GM18526 (cell line): ENCODE measurements around the gene GJD4.

Experiments used
- POLR2A ChIP-seq: IDR thresholded peaks from 3 replicates; pipeline ENCODE4 v1.6.1; 2011; ENCODE audit not compliant: insufficient read length; ENCODE audit errors: extremely low read depth

Gene GJD4

GRCh38 chr10:35572583-35572982 is 32.6 kb upstream of the GJD4 start:
- TF ChIP-seq POLR2A: no peak

DNA sequence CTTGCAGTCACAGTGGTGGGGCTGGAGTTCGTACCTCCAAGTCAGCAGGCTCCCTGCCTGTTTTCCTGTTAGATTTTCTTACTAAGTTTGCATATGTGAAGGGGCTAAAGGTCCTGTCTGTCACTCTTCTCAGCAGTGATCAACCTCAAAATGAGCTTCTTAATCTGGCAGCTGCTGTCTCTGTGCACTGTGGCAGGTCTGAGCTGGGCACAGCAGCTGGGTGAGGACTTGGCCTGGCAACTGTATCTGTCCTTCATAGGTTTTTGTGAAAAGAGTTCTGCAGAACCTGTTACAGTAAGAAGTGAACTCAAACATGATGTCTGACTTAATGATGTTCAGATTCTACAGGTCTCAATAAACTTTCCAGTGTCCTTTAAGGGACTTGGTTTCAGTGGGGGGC is 31.3 kb upstream of the GJD4 start:
- TF ChIP-seq POLR2A: no peak

- TF ChIP-seq POLR2A: no peak
These were observed 30.2 kb upstream of the GJD4 start for GRCh38 chr10:35574924-35575352.

DNA sequence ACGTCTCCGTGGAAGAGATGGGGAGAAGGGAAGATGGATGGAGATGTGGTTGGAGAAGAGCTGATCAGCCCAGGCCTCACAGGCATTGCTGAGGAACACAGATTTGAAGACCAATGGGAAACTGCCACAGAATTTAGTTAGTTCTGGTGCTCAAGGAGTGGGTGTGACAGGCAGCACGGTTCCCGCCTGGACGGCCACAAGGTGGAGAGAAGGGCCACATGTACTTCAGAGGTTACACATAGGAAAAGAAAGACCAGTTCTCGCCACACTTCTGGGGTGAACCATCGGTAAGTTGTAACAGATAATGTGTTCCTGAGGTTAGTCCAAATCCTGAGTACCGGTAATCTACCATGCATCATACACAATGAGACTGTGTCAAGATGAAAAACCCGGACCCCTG is 29.5 kb upstream of the GJD4 start:
- TF ChIP-seq POLR2A: no peak

- no peak for TF ChIP-seq POLR2A
These were observed 28.4 kb upstream of the GJD4 start for GRCh38 chr10:35576730-35577129.

DNA sequence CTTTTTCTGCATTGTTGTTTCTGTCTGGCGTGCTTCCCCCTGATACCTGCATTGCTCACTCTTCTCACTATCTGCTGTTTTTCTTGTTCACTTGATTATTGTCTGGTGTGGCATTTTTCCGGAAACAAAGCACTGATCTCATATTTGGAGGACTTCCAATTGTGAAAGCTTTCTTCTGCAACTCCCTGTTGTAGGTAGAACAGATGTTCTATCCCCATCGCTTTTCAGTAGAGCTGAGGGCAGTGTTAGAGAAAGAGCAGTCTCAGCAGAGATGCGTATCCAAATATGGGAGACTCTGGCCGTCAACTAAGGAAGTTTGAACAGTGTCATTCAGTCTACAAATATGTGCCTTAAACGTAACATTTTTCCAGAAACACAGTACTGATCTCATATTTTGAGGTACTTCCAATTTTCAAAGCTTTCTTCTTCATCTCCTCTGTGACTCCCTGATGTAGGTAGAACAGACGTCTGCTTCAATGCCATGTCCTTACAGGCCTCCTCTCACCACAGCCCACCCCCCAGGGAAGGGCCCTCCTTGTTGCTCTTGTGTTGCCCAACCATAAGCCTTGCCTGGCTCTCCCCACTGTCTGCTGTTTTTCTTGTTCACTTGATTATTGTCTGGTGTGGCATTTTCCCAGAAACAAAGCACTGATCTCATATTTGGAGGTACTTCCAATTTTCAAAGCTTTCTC is 27.1 kb upstream of the GJD4 start:
- TF ChIP-seq POLR2A: no peak

DNA sequence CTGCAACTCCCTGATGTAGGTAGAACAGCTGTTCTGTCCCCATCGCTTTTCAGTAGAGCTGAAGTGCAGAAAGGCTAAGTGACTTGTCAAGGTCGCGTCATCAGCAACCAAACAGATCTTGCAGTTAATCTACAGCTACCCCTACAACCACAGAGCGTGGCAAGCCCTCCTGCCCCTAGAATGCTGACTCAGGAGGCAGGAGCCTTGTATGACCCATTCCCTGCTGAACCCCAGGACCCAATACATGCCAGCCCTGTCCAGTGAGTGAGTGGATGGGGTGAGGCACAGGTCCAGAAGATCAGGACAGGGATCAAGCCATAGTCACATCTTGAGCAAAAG is 26.6 kb upstream of the GJD4 start:
- TF ChIP-seq POLR2A: no peak

DNA sequence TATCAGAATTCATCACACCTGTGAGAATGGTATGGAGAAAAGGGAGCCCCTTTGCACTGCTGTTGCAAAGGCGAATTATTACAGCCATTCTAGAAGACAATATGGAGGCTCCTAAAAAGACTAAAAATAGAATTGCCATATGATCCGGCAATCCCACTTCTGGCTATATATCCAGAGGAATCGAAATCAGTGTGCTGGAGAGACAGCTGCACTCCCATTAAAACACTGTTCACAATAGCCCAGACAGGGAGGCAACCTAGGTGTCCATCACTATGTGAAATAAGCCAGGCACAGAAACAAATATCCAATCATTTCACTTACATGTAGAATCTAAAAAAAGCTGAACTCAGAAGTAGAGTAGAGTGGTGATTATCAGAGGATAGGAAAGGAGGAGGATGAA is 26.0 kb upstream of the GJD4 start:
- no peak for TF ChIP-seq POLR2A

DNA sequence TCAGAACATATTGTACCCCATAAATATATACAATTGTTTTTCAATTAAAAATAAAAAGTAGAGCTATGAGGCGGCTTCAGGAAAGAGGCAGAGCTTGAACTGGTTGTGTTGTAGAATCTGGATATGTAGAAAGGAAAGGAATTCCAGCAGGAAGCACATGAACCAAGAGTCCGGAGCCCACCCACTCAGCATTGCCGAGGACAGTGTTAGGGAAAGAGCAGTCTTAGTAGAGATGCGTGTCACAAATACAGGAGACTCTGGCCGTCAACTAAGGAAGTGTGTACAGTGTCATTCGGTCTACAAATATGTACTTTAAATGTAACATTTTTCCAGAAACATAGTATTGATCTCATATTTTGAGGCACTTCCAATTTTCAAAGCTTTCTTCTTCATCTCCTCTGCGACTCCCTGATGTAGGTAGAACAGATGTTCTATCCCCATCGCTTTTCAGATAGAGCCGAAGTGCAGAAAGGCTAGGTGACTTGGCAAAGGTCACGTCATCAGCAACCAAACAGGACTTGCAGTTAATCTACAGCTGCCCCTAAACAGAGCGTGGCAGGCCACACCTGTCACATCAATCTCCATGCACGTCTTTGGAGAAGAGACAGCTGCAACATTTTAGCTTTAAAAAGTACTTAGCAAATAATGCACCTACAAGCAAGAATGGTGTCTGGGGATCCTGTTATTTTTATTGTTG is 25.3 kb upstream of the GJD4 start:
- TF ChIP-seq POLR2A: no peak

DNA sequence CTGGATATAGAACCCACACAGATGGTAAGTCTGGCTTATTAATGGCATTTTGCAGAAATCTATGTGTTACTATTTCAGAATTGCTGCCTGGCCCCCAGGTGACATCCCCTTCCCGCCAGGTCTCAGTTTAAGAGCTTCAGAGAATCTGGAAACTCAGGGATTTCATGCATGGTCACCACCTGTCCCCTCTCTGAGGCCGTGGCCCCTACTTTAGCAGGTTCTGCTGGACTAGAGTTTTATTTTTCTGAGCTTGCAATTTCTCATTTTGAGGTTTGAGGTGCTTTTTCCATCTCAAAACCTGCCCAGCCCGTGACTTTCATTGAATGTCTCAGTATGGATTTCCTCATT is 24.7 kb upstream of the GJD4 start:
- no peak for TF ChIP-seq POLR2A

- no peak for TF ChIP-seq POLR2A
These were observed 23.5 kb upstream of the GJD4 start for GRCh38 chr10:35581655-35582054.

DNA sequence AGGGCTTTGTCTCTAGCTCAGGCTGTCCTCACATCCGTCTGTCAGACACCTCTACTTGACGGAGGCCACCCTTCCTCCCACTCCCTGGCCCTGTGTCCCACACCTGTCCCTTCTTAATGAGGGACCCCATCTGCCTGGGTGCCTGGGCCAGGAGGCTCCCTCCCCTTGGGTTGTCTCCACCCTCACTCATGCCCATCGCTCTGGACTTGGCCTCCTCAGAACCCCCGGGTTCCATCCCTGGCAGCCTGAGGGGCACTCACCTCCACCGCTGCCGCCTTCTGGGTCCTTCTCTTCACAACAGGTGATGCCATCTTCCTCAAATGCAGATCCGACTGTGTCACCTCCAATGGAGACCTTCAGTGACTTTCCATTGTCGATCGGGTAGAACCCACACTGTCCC is 20.2 kb upstream of the GJD4 start:
- TF ChIP-seq POLR2A: no peak

- TF ChIP-seq POLR2A: no peak
These were observed 19.8 kb upstream of the GJD4 start for GRCh38 chr10:35585356-35585755.

- TF ChIP-seq POLR2A: no peak
These were observed 19.1 kb upstream of the GJD4 start for GRCh38 chr10:35585903-35586535.

GRCh38 chr10:35588836-35589235 is 16.3 kb upstream of the GJD4 start:
- no peak for TF ChIP-seq POLR2A

DNA sequence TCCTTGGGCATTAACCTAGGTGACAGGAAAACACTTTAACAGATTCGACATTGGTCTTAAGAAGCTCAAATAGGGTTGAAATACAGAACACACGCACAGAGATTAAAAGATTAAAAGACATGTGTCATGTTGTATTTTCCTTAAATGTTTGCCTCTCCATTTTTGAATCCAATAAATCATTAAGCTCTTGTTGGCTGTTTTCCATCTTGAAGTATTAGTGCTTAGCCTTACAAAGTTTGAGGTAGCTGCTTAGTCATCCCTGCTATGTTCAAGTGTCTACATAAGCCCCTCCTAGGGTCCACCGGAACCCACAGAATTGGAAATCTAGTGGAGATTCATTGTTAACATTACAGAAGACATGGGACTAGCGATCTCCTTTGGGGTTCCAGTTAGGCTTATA is 12.7 kb upstream of the GJD4 start:
- TF ChIP-seq POLR2A: no peak
